Neuron (in vitro differentiated cells): ENCODE results near the gene BBS12.

Source experiments
- H2AFZ ChIP-seq: one replicate; pipeline ENCODE4 v1.6.1; 2013; ENCODE audit warnings: low read depth, mild to moderate bottlenecking, inconsistent platforms, low read length, moderate library complexity
- H3K27me3 ChIP-seq: one replicate; pipeline ENCODE4 v1.6.1; 2013; ENCODE audit warnings: low read length; ENCODE audit not compliant: insufficient read depth
- H3K36me3 ChIP-seq: one replicate; pipeline ENCODE4 v1.6.1; 2013; ENCODE audit warnings: low read length; ENCODE audit not compliant: insufficient read depth
- H3K4me1 ChIP-seq: one replicate; pipeline ENCODE4 v1.6.1; 2013; ENCODE audit warnings: low read length; ENCODE audit not compliant: insufficient read depth
- H3K4me3 ChIP-seq: 2 replicates; pipeline ENCODE4 v1.5.1; 2013; ENCODE audit warnings: mild to moderate bottlenecking, low read length, moderate library complexity
- H3K9me3 ChIP-seq: one replicate; pipeline ENCODE4 v1.6.1; 2013; ENCODE audit warnings: low read length

The BBS12 gene

DNA sequence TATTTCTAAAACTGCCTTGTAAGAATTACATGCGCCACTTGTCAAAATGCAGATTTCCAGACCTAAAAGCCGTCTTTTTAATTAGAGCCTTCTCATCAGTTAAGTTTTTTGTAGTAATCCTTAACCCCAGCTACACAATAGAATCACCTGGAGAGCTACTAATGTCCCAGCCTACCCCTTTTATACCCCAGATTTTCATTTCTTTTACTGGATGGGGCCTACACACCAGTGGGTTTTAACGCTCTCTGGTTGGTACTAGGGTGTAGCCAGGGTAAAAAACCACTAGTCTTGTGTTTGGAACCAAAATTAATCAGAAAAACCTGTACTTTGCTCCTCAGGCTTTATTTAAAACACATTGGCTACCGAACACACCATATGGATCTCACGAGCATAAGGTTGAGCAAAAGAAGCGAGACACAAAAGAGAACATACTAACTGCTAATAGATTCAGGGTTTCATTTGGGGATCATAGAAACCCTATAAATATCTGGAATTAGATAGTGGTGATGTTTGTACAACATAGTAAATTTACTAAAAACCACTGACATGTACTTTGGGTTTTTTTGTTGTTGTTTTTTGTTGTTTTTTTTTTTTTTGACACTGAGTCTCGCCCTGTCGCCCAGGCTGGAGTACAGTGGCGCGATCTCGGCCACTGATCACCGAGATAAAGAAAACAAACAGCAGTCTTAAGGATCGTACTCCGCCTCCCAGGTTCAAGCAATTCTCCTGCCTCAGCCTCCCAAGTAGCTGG, 30.6 kb downstream of the BBS12 start:
- Histone ChIP-seq H3K4me1 (no peaks in the 10 kb centered on the region), H2AFZ (no peak overlapping the region), H3K9me3 (no peaks in the 10 kb centered on the region), H3K27me3 (no peaks in the 10 kb centered on the region), H3K36me3 (no peaks in the 10 kb centered on the region), H3K4me3 (no peak overlapping the region)

- Histone ChIP-seq H2AFZ (no peak overlapping the region), H3K9me3 (no peaks in the 10 kb centered on the region), H3K4me1 (no peaks in the 10 kb centered on the region), H3K4me3 (no peak overlapping the region), H3K36me3 (no peaks in the 10 kb centered on the region), H3K27me3 (no peaks in the 10 kb centered on the region)
Measured at GRCh38 chr4:122764071-122764820, 31.7 kb downstream of the BBS12 start.

DNA sequence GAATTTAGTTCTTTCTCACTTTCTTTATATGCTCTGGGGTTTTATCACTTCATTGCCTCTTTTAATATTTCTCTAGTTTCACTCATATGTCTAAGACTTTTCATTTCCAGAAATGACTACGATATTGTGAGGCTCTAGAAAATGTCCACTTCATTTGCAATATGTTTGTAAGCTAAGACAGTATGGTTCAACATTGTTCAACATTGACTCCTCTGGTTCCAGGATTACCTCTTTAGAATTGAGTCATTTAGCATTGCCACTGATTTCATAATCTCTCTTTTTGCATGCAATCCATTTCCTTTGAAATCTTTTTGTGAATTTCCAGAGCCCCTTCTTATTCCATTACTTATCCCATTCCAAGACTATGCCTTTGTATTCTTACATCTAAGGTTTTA, 32.3 kb downstream of the BBS12 start:
- H3K36me3 ChIP-seq: no peaks in the 10 kb centered on the region
- H3K27me3 ChIP-seq: no peaks in the 10 kb centered on the region
- no peaks in the 10 kb centered on the region for H3K9me3 ChIP-seq
- H2AFZ ChIP-seq: no peak overlapping the region
- no peaks in the 10 kb centered on the region for H3K4me1 ChIP-seq
- no peak overlapping the region for H3K4me3 ChIP-seq

DNA sequence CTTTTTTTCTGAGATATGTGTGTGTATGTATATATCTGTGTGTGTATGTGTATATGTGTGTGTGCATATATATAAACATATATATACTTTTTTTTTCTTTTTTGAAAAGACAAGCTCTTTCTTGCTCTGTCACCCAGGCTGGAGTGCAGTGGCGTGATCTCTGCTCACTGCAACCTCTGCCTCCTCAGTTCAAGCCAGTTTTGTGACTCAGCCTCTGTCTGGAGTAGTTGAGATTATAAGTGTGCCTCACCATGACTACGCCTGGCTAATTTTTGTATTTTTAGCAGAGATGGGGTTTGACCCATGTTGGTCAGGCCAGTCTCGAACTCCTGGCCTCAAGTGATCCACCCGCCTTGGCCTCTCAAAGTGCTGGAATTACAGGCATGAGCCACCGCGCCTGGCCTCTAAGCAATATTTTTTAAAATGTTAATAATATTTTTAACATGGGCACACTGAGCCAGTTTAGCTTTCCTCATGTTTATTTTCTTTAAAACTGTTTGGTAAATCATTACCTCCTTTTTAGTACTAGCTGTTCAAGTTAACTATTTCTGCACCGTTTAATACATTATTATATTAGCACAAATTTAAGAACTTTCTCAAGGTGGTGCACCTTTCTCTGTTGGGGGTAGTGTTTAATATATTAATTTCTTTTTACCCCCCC, 33.3 kb downstream of the BBS12 start:
- Histone ChIP-seq H3K4me1 (no peaks in the 10 kb centered on the region), H3K27me3 (no peaks in the 10 kb centered on the region), H3K36me3 (no peaks in the 10 kb centered on the region), H3K9me3 (no peaks in the 10 kb centered on the region), H3K4me3 (no peak overlapping the region), H2AFZ (no peak overlapping the region)

GRCh38 chr4:122766353-122766705, 33.8 kb downstream of the BBS12 start:
- Histone ChIP-seq H3K27me3 (no peaks in the 10 kb centered on the region), H2AFZ (no peak overlapping the region)

DNA sequence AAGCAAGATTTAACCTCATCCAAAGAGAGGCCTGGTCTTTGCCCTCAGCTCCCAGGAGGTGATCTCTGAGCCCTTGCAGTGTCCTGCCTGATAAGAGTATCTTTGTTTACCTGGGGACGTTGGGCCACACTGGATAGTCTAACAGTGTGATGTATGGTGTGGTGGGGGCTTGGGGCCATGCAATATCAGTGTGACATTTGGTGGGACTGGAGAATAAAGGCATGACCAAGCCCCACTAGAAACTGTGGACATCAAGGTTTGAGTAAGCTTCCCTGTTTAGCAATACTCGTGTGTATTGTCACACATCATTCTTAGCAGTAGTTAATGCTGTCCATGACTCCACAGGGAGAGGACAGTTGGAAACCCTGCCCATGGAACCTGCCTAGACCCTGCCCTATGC, 34.4 kb downstream of the BBS12 start:
- Histone ChIP-seq H3K4me3 (no peak overlapping the region), H3K4me1 (no peaks in the 10 kb centered on the region), H3K9me3 (no peaks in the 10 kb centered on the region), H3K36me3 (no peaks in the 10 kb centered on the region), H3K27me3 (no peaks in the 10 kb centered on the region), H2AFZ (no peak overlapping the region)

More at GRCh38 chr4:122766353-122766705, 33.8 kb downstream of the BBS12 start:
- Histone ChIP-seq H3K36me3 (no peaks in the 10 kb centered on the region), H3K4me1 (no peaks in the 10 kb centered on the region), H3K9me3 (no peaks in the 10 kb centered on the region), H3K4me3 (no peak overlapping the region)

GRCh38 chr4:122771724-122772123, 39.2 kb downstream of the BBS12 start:
- Histone ChIP-seq H3K4me1 (no peaks in the 10 kb centered on the region), H3K9me3 (no peaks in the 10 kb centered on the region), H3K27me3 (no peaks in the 10 kb centered on the region), H3K36me3 (no peaks in the 10 kb centered on the region), H3K4me3 (no peak overlapping the region), H2AFZ (no peak overlapping the region)

GRCh38 chr4:122772311-122772710, 39.8 kb downstream of the BBS12 start:
- no peak overlapping the region for H2AFZ ChIP-seq
- H3K9me3 ChIP-seq: no peaks in the 10 kb centered on the region
- H3K27me3 ChIP-seq: no peaks in the 10 kb centered on the region
- H3K36me3 ChIP-seq: no peaks in the 10 kb centered on the region
- H3K4me3 ChIP-seq: no peak overlapping the region
- no peaks in the 10 kb centered on the region for H3K4me1 ChIP-seq

- Histone ChIP-seq H2AFZ (no peak overlapping the region), H3K9me3 (no peaks in the 10 kb centered on the region), H3K36me3 (no peaks in the 10 kb centered on the region), H3K4me1 (no peaks in the 10 kb centered on the region), H3K27me3 (no peaks in the 10 kb centered on the region), H3K4me3 (no peak overlapping the region)
Measured at GRCh38 chr4:122772986-122773385, 40.5 kb downstream of the BBS12 start.

DNA sequence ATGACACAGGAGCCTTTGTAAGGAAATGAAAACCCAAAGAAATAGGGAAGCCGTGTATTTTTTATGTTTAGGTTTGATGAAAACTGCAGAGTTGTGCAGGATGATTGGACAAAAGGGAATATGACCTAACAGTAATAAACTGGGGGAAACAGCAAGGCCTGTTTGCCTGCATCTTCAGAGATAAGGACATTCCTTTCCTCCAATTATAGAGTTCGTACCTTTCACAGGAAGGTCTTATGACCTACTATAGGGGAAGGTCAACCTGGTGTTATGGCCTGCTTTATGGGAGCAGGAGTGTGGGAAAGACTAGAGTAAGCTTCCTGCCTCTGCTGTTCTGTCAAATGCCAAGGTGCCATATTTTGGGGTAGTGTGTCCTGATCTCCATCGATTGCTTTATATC, 42.5 kb downstream of the BBS12 start:
- no peak overlapping the region for H3K4me3 ChIP-seq
- H3K36me3 ChIP-seq: no peaks in the 10 kb centered on the region
- no peaks in the 10 kb centered on the region for H3K4me1 ChIP-seq
- no peaks in the 10 kb centered on the region for H3K9me3 ChIP-seq
- H2AFZ ChIP-seq: no peak overlapping the region
- H3K27me3 ChIP-seq: no peaks in the 10 kb centered on the region

GRCh38 chr4:122775987-122776836, 43.7 kb downstream of the BBS12 start:
- no peaks in the 10 kb centered on the region for H3K27me3 ChIP-seq
- no peaks in the 10 kb centered on the region for H3K9me3 ChIP-seq
- no peak overlapping the region for H2AFZ ChIP-seq
- H3K4me3 ChIP-seq: no peak overlapping the region
- H3K36me3 ChIP-seq: no peaks in the 10 kb centered on the region
- H3K4me1 ChIP-seq: no peaks in the 10 kb centered on the region

- no peak overlapping the region for H3K4me3 ChIP-seq
- H3K27me3 ChIP-seq: no peaks in the 10 kb centered on the region
- no peaks in the 10 kb centered on the region for H3K9me3 ChIP-seq
- H3K4me1 ChIP-seq: no peaks in the 10 kb centered on the region
- no peaks in the 10 kb centered on the region for H3K36me3 ChIP-seq
- no peak overlapping the region for H2AFZ ChIP-seq
Measured at GRCh38 chr4:122776916-122777315, 44.4 kb downstream of the BBS12 start.
